ENCODE data around the gene GLYATL2.

Gene GLYATL2

DNA sequence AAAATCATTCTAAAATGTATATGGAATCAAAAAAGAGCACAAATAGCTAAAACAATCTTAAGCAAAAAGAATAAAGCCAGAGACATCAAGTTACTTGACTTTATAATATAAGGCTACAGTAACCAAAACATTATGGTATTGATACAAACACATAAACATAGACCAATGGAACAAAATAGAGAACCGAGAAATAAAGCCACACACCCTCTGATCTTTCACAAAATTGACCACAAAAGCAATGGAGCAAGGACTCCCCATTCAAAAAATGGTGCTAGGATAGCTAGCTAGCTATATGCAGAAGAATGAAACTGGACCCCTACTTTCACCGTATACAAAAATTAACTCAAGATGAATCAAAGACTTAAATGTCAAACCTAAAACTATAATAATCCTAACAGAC, 43.2 kb downstream of the GLYATL2 start:
- no peak for DNase-seq (ENCODE audit: low spot score)

DNA sequence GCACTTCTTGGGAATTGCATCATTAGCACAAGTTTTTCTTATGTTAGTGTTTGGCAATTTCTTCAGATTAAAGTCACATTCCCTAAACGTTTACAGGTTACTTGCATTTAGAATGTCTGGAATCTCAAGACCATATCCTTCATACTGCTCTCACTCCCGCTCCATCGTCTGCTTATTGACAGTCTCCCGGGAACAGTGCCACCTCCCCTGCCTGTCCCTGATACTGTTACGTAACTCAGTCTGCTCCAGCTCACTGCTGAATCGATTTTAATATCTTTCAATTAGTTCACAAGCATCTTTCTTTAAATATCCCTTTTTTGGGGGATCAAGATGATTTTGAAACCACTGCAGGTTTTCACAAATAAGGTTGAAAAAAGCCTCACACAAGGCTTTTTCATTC, 48.2 kb downstream of the GLYATL2 start:
- no peak for DNase-seq (ENCODE audit: low spot score)

DNA sequence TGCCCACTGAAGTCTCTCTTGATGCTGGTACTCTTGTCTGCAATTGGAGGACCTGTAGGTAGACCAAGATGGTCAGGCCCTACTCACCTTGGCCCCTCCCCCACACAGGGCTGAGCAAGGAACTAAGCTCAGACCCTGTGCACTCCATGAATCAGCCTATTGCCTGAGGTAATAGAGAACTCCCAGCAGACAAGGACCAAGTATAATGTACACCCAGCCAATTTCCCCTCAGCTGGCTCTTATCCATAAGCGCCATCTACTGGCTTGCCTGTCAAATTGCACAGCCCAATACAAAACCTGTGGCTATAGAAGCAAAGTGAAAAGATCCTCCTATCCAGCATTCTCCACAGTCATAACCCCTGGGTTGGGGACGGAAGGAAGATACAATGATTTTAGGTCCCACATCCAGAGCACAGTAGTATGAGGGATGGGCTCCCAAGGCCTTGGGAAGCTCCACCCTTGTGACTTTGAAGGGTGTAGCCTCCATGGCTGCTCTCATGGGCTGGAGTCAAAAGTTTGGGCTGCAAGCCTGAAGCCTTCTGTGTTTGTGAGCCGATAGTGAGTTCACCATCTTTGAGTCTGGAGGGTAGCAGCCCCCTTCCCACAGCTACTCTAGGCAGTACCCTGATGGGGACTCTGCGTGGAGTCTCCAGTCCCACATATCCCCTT, 56.0 kb downstream of the GLYATL2 start:
- peak; percentile 67 for DNase-seq (ENCODE audit: low spot score)

DNA sequence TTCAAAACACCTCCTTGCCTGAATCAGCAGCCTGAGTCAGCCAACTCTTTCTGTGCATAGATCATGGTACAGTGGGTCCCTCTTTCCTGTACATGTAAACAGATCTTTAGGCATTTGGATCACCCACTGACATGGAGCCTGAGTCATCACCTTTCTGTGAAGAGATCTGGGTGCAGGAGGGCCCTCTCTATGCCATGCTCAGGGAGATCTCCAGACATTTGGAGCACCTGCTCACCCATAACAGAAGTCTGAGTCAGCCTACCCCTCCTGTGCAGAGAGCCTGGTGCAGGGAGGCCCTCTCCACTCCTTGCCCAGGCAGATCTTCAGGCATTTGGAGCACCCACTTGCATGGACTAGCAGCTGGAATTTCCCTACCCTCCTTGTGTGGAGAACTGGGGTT, 56.6 kb downstream of the GLYATL2 start:
- no peak for DNase-seq (ENCODE audit: low spot score)

DNA sequence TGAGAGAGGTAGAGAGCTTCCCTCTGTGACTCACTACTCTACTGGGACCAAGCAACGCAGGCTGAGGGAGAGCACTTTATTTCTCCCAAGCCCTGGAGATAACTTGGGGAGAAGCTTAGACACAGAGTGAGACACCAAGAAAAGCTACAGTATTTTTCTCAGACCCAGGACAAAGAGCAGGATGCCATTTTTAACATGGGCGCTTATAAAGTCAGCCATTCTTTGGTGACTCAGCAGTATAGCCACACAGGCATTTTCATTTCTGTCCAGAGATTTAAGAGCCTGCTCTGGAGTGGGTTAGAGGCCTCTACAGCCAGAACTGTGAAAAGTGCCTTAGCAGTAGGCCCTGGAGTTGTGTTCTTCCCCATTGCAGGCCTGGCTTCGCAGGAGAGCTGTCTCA, 57.8 kb downstream of the GLYATL2 start:
- no peak for DNase-seq (ENCODE audit: low spot score)

DNA sequence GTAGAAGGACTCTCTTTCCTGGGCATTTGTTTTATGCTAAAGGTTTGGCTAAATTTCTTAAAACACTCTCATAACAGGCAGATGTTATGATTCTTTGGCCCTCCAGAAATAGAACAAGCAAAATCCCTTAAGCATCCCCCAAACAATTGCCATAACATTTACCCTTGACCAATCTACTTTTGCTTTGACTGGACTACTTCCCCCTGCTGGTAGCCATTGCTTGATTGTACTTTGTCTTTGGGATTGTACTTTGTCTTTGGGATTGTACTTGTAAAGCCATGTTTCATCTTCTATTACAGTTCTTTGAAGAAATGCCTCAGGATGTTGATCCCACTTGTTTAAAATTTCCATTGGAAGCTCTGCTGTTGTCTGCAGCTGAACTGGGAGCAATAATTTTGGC, 59.5 kb downstream of the GLYATL2 start:
- no peak for DNase-seq (ENCODE audit: low spot score)
